HFFc6 (cell line): Measurements from ENCODE around the gene DNM1. TPM values are rescaled to one million over a fixed set of nuclear protein-coding genes. Genes with fewer than 3 reads are reported as not detected.

Experiments used
- DNase-seq: peaks from one replicate; pipeline ENCODE4 v3.0.0-alpha.2; 2018
- H3K27ac Mint-ChIP-seq: 2 replicates; pipeline ENCODE4 v1.8.0; 2020; ENCODE audit warnings: mild to moderate bottlenecking, mixed read lengths
- H3K27me3 Mint-ChIP-seq: 2 replicates; pipeline ENCODE4 v1.8.0; 2021; ENCODE audit warnings: mild to moderate bottlenecking, moderate library complexity, mixed read lengths; ENCODE audit not compliant: insufficient read depth
- H3K36me3 Mint-ChIP-seq: 2 replicates; pipeline ENCODE4 v1.8.0; 2021; ENCODE audit warnings: low read depth, mixed read lengths
- H3K4me1 Mint-ChIP-seq: 2 replicates; pipeline ENCODE4 v1.8.0; 2020; ENCODE audit warnings: low read depth, mixed read lengths
- H3K4me3 Mint-ChIP-seq: 2 replicates; pipeline ENCODE4 v1.8.0; 2020; ENCODE audit warnings: mild to moderate bottlenecking, moderate library complexity, mixed read lengths
- H3K9me3 Mint-ChIP-seq: 2 replicates; pipeline ENCODE4 v1.8.0; 2020; ENCODE audit warnings: mild to moderate bottlenecking, mixed read lengths
- CTCF ChIP-seq: fragments of 200-600 bp; sonication (generic); IDR thresholded peaks from 2 replicates; pipeline ENCODE4 v1.5.0; 2021; ENCODE audit warnings: antibody characterized with exemption, mild to moderate bottlenecking
- total RNA-seq, 6 experiments: library from RNA; stranded (reverse); fragmentation: NEBNext Ultra II Directional; extraction: Animal tissue kit (Norgen Biotek cat#: 25700); gene quantifications; 2 replicates in 1 of 6; 3 replicates in 5 of 6; pipeline ENCODE4 v1.2.3, GENCODE V29; 2021

The DNM1 gene
- total RNA-seq, 6 experiments from 2014 or later: 17.4 to 38.2 (median 32.7) TPM

DNA sequence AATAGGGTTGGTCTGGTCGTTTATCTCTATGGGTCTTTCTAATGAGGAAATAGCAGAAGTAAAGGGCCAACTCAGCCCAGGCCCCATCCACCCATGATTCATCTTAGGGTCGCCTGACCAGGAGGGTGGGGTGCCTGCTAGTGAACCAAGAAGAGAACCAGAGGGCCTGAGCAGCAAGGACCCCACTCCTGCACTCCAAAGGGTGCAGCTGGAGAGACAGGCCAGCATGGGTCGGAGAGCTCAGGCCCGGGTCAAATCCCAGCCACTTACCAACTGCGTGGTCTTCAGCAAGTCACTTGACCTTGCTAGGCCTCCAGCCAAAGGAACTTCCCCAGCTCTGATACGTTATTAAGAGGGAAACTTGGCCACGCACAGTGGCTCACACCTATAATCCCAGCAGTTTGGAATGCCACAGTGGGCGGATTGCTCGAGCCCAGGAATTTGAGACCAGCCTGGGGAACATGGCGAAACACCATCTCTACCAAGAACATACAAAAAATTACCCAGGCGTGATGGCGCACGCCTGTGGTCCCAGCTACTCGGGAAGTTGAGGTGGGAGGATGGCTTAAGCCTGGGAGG lies 38.8 kb upstream of the DNM1 start:
- H3K36me3 Mint-ChIP-seq: peaks cover 22% of the 10 kb centered on the region
- H3K4me1 Mint-ChIP-seq: peaks cover 26% of the 10 kb centered on the region
- H3K9me3 Mint-ChIP-seq: no peaks in the 10 kb centered on the region
- peaks cover 2% of the 10 kb centered on the region; the same call in 1 of the 2 replicates for H3K27me3 Mint-ChIP-seq
- H3K27ac Mint-ChIP-seq: no peak overlapping the region
- no peak overlapping the region for H3K4me3 Mint-ChIP-seq
- no peak for TF ChIP-seq CTCF
- no peak for DNase-seq

DNA sequence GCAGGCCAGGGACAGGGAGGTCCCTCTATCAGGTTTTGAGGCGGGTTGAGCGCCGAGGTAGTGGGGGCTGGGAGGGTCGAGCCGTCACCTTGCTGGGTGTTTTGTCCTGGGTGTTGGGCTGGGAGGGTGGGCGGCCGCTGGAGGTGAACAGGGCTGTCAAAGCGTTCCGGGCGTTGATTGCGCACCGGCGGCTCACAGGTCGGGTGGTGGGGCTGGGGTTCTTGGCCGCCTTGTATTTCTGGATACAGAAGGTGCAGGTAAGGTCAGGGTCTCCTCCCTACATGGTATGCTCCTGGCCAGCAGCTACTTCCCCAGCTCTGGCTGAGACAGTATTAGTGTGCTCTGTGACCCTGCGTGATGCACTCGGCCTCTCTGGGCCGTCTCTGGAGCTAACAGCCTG lies 37.0 kb upstream of the DNM1 start:
- no peak for TF ChIP-seq CTCF
- DNase-seq: no peak

DNA sequence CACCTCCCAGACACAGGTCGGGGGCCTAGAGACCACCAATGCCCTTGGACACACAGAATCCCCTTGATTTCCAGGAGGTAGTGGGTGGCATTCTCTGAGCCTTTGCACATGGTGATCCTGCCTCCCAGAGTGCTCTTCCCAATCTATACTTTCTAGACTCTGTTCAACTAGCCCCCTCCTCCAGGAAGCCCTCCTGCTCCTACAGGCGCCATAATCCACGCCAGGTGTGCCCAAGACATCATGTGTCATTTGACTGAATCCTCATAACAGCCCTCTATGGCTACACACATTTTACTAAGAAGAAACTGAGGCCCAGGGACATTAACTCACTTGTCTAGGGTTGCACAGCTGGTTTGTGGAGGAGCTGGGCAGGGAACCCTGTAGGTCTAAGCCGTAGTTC lies 36.0 kb upstream of the DNM1 start:
- DNase-seq: no peak
- Mint-ChIP-seq H3K27me3 (peaks cover 2% of the 10 kb centered on the region; the same call in 1 of the 2 replicates), H3K36me3 (peaks cover 27% of the 10 kb centered on the region), H3K4me3 (no peak overlapping the region), H3K27ac (no peak overlapping the region), H3K4me1 (peaks cover 18% of the 10 kb centered on the region), H3K9me3 (no peaks in the 10 kb centered on the region)
- no peak for TF ChIP-seq CTCF

More for the DNA sequence above, 37.0 kb upstream of the DNM1 start:
- Mint-ChIP-seq H3K27me3 (peaks cover 2% of the 10 kb centered on the region; the same call in 1 of the 2 replicates), H3K4me3 (no peak overlapping the region), H3K4me1 (peaks cover 22% of the 10 kb centered on the region), H3K9me3 (no peaks in the 10 kb centered on the region), H3K27ac (no peak overlapping the region), H3K36me3 (peaks cover 29% of the 10 kb centered on the region)

GRCh38 chr9:128168731-128169308 lies 34.4 kb upstream of the DNM1 start:
- H3K27ac Mint-ChIP-seq: no peak overlapping the region
- no peak overlapping the region for H3K4me3 Mint-ChIP-seq
- no peaks in the 10 kb centered on the region for H3K9me3 Mint-ChIP-seq
- TF ChIP-seq CTCF: no peak
- peaks cover 2% of the 10 kb centered on the region; the same call in 1 of the 2 replicates for H3K27me3 Mint-ChIP-seq
- DNase-seq: no peak
- H3K4me1 Mint-ChIP-seq: peaks cover 11% of the 10 kb centered on the region
- peaks cover 20% of the 10 kb centered on the region for H3K36me3 Mint-ChIP-seq

DNA sequence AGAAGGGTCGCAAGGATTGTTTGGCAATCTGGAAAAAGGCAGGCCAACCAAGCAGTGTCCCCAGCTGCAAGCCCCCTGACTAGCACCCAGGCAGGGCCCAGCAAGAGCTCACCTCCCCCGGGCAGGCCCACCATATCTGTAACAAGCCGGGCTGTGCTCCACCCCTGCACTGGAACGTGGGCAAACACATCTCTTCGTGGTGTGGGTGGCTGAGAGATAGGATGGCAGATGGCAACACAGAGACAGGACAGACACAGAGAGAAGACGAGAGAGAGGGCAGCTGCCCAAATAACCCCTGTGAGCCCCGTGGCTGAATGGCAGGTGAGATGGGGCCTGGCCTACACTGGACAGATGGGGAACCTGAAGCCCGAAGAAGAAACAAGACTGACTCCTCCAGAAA lies 33.7 kb upstream of the DNM1 start:
- DNase-seq: no peak
- Mint-ChIP-seq H3K27ac (no peak overlapping the region), H3K4me3 (no peak overlapping the region), H3K27me3 (peaks cover 2% of the 10 kb centered on the region; the same call in 1 of the 2 replicates), H3K36me3 (peaks cover 15% of the 10 kb centered on the region), H3K9me3 (no peaks in the 10 kb centered on the region), H3K4me1 (peaks cover 11% of the 10 kb centered on the region)
- TF ChIP-seq CTCF: no peak
